Islet of Langerhans (tissue), 1 donor: ENCODE data around the gene ING3.
"Not testable (repeated sequence)": the region's sequence is repeated elsewhere in the genome, so short reads cannot be mapped to it uniquely, and the experiment has no call there.

ENCODE experiments used
- FAIRE-seq: peaks from one replicate; lab custom pipeline; 2011; peaks lifted over from hg19 to GRCh38; lab: Jason Lieb, UNC

Gene ING3

DNA sequence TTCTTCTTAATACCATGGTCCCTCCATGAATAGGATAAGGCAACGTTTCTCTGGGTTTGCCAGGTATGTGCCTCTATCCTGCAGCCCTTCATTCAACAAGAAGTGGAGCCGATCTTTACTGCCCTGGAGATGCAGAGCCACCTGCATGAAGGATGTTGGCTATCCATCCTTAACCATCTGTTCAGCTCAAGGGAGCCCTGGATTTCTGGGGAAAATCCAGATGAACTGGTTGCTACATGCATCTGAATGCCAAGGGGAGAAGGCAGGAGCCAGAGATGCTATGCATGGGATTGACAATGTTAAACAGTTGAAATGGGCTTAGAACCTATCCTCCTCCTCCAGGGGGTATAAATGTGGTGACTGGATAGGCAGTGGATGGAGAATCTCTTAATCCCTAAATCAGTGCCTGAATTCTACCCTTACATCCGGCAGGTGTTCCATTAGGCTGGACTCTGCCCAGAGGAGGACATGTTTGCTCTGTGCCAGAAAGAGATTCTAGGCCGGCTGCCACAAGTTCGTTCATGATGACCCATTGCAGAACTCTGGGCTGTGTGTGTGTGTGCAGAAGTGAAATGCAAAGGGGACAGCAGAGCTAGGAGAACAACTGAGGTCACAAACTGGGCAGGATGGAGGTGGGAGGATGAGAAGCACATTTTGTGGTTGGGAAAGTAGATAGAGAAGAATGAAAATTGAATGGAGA, 53.6 kb downstream of the ING3 start:
- no peak for FAIRE-seq

DNA sequence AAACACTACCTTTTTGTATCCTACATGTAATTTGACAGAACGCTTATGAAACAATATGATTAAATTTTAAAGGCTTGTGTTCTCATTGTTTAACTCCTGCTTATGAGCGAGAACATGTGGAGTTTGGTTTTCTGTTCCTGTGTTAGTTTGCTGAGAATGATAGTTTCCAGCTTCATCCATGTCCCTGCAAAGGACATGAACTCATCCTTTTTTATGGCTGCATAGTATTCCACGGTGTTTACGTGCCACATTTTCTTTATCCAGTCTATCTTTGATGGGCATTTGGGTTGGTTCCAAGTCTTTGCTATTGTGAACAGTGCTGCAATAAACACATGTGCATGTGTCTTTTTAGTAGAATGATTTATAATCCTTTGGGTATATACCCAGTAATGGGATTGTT, 54.5 kb downstream of the ING3 start:
- FAIRE-seq = not testable (repeated sequence)

DNA sequence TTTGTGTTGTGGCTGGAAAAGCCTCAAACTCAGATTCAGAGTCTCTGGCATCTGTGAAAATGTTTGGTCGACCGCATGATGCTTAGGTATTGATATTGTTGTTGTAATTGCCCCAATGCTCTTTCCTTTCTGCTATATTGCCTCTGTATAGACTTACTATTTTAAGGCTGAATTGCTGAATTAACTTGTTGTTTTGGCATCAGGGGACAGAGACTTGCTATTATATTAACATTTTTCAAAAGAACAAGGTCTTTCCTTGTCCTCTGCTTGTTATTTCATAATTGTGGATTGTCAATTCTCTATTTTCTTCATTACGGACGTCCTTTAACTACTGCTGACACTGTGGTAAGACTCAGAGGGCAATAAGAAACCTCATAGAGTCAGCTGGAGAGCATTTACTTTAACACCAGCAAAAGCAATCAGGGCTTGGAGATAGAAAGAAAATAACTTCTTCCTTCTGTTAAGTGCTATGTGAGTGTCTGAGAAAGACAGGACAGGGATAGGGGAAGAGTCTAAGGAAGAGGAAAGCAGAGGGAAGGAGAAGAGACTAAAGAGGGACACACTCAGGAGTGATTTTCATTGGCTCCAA, 55.5 kb downstream of the ING3 start:
- no peak for FAIRE-seq

DNA sequence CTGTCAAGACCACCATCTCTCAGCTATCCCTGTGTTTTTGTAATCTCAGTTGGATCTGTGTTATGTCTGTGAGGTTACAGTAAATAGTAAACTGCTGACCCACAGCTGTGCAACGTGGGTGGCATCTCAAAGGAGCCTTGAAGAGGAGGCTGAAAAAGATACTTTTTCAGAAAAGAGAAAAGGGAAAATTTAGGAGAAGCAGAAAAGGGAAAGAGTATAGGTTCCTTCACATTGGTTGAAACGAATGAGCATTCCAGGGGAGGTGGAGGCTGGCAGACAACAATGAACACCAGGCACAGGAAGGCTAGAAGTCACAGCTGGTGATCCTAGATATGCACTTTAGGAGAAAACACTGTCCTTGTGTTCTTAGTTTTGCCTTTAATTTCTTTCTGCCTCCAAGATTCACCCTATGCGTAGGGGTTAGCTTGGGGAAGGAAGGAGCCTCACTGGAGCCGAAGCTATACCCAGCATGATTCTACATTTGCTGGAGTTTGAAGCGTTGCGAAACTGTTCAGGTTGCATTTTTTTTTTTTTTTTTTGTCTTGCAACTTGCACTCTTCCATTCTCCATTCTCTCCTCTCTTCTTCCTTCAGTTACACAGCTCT, 56.2 kb downstream of the ING3 start:
- FAIRE-seq = no peak

DNA sequence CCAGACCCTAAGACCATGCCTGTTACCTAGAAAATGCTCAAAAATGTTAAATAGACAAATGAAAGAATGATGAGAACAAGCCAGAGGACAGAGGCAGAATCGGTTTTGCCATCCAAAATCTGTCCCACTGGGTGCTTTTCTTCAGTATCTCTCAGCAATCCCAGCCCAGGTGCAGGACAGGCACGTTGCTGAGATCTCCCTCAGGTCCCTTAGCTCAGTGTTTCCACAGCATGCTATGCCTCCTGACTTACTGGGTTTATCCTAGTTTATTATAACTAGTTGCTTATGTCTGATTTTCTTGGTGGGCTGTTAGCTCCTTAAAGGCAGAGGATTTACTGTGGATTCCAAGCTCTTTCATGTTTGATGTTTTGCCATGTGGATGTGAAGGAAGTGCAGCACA, 58.2 kb downstream of the ING3 start:
- no peak for FAIRE-seq

DNA sequence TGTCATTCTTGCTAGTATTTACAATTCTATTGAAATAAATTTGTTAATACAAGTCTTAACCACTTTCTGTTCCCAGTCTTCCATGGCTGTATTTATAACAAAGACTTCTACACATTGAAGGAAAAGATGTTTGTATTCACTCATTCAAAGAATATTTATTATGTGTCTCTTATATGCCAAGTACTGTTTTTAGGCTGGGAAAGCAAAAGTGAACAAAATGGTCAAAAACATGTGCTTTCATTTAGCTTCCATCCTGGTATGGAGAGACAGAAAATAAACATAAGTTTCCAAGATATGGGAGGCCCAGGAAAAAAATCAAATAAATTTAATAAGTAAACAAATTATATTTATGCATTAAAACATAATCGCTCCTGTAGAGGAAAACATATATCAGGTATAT, 60.8 kb downstream of the ING3 start:
- no peak for FAIRE-seq

DNA sequence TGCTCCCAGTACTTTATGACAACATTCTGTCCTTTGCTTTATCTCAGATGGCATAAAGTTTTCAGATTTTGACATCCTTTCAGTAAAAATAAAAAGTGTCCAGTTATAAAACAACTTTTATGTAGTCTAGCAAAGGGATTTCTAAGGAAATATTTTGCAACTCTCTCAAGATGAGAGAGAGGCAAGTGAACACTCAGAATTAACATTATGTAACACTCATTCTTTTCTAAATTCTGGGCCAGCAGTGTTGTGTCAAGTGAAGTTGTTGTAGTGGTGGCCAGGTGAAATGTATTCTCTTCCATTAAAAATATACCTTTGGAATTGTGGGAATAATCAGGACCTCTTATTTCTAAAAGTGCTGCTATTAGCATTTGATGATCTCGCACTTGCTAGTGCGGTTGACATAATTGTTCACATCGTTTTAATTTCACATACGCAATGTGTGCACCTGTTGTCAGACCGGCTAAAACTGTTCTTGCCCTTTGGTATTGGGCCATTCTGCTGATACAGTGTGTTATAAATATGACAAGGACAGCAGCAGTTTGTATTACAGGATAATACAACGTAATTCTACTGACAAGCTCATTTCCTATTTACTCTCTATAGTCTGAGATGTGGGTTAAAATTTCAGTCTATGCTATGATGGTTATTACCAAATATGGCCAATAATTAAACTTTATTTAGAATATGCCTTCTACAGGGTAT, 61.7 kb downstream of the ING3 start:
- FAIRE-seq = no peak

DNA sequence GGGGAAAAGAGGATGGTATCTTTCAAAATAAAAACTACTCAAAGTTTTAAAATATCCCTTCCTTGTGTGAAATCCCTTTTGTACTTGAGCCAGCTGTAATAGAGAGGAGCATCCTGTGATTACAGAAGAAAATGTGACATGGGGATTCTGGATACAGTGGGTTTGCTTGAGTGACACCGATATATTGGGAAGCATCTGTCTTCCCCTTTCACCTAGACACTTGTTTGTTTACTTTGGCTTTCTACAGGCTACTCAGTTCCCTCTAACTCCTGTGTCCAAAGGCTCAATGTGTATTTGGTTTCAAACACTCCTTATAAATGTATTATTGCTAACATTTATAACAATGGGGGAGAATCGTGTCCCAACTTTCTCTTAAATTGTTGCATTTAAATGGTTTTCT, 62.3 kb downstream of the ING3 start:
- no peak for FAIRE-seq

DNA sequence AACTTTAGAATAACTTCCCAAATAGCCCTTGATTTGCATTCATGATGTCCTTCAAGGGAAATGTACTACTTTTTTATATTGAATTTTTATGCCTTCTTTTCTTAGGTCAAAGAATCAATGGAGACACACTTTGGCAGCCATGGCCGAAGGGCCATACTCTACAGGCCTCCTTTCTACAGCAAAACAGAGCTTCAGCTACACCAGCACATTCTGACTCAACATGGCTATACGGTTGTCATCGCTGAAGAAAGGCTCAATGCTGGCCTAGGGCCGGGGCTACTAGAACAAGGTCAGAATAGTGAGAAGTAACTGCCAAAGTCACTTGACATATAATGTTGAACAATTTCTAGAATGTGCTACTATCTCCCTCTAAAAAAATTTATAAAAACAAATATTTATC, 65.0 kb downstream of the ING3 start:
- no peak for FAIRE-seq

DNA sequence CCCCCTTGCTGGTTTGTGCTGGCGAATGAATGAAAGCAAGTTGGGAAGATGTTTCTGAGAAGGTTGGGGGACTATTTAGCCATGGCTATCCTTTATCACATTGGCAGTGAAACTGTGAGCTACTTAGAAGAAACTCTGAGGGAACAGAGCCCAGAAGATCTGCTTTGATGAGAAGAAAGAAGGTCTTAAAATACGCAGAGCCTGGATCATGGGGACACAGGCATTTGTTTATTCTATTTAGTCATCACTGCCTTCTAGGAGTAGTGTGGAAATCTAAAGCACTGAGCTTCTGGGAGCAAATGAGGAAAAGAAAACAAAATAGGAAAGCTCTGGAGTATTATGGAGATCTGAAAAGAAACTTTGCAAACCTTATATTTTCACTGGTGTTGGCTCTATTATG, 66.4 kb downstream of the ING3 start:
- no peak for FAIRE-seq

DNA sequence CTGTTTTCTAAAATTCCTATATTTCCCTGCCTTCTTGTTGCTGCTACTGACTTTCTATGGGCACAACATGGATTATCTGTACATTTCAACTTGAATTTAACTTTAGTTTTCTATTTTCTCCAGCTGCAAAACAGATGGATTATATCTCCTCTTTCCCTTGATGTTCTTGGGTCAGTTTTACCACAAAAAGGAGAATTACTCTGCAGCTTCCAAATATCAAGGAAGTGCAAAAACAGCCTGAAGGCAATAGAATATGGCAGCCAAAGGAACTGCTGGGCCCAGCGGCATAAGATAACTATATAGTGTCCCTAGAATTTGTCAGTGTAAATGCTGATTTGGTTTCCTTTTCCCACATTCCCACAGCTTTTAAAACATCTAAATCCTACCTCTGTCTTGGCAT, 67.0 kb downstream of the ING3 start:
- FAIRE-seq = no peak

DNA sequence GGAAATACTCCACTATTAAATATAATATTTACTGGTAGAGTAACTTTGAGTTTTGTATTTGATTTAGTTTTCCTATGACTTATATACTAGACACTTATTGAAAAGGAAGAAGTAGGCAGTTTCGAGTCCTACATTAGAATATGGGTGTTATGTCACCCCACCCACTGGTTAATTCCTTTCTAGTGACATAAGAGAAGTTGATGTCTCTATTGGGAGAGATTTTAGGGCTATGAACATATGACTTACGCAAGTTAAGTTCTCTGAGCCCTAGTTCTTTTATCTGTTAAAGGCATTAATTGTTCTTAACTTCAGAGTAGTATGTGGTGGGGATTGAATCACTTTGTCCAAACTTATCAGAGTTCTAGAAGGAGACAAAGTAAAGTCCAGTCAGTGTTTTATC, 68.4 kb downstream of the ING3 start:
- FAIRE-seq = no peak

DNA sequence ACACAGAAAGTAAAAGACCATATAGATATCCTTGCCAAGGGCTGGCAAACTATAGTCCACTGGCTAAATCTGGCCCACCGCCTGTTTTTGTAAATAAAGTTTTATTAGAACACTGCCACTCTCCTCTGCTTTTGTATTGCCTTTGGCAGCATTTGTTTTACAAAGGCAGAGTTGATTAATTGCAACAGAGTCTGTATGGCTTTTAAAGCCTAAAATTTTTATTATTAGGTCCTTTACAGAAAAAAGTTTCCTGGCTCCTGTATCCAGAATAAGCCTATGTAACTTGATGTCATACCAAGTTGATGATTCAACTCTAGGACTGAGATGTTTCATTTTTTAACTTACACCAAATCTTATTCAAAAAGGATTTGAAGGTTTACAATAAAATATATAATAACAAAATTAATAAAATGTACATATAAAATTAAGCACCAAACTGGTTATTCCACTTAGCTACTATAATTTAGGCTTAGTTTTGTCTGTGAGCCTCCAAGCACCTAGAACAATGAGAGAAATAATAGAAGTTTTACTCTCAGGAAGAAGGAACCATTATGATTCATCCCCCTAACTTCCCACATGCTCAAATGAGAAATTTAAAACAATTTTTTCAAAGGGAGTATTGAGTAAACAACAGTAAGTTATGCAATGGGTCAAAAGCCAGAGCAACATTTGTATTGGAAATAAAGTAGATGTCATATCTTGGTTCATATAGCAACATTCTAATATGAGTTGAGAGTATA, 69.8 kb downstream of the ING3 start:
- no peak for FAIRE-seq

DNA sequence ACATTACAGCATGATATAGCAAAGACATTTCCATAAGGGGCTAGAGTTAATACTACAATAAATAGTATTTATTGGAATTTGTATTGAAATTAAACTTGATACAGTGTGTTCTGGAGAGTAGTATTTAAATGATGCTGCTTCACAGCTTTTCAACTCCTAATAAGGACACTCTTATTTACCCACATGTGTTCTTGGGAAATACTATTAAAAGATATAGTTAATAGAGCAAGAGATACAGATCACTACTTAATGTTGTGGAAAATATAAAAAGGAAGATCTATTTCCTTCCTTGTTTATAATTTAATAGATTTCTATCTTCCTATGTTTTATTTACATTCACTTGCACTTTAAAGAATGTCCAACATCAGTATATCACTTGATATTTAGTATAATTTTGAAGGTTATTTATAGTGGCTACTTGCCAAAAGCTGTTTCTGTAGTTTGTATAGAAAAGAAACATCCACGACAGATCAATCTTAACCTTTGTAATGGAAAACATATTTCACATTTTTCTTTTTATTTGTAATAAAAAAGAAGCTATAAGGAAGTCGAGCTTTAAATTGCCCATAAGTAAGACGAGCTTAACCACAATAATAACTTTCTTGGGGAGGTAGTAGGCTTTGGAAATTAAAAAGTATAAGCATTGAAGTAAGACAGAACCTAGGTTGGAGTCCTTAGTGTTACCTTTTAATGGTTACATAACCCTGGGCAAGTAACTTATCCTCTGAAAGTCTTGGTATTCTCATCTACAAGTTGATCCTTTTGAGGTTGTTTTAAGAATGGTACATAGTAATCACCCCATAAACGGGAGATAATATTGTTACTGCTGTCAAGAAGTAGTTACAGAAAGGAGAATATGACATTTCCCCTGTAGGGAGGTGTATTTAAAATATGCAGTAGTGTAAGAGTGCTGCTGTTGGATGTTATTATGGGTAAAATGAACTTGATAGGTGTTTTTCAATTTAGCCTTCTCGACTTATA, 70.7 kb downstream of the ING3 start:
- no peak for FAIRE-seq

DNA sequence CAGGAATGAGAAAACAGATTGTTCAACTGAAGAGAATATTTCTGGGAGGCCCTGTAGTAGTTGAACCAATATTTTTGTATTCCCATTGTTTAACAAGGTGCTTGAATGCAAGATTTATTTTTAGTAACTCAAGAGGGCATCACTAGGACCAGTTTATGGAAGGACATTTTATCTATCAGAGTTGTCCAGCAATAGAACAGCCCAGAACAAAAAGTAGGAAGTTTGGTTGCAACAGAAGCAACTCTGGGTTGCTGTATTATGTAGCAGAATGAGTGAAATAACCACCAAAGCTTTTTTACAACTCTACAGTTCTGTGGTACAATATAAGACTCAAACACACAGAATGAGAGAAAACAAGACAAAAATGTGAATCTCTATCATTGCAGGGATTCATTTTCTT, 72.6 kb downstream of the ING3 start:
- FAIRE-seq = no peak

DNA sequence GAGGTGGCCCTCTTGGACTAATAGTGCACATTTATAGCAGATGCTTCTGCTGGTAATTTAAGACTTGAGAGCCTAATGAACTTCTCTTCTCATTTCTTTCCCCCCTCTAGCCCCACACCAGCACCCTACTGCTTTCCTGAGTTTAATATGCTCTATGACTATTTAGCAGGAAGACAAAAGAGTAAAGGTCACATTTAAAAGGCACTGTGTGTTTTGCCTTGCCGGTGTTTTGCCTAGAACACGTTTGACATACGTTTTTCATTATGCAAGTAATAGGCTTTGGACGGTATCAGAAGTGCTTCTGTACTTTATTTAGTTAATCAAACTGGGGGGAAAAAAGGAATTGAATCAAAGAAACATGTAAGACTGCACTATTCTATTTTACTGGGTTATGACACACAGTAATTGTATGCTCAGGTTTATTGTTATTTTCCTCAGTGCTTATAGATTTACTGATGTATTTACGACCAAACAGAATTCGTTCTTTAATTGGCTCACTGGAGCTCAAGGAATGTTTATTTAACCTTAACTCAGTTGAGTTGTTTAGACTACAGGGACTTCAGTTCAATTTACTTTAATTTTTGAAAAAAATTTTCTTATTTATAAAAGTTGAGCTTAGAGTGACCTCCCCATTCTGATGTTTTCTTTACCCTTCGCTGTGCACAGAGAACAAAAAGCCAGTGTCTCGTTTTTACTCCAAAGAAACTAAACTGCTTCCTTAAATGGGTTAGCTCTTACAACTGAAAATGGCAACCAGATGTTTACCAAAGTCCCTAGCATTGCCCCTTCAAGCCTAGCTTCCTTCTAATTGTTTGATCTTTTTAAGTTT, 73.3 kb downstream of the ING3 start:
- FAIRE-seq = no peak

DNA sequence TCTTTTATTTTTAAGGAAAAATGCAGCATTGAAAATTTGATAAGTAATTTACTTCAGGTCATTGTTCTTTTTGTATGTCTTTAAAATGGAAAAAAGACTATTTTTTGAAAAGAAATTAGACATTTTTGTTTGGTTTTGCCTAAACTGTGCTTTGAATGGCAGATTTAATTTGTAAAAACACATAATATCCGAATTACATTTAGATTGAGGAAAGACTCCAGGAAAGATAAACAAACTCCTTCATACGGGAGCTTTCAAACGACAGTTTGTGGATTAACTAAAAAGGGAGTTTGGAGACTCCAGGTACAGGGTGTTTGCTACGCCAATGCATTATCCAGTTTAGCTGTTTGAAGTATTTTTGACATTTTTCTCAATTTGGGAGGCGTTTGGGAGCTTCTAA, 74.0 kb downstream of the ING3 start:
- FAIRE-seq = peak; percentile 9

DNA sequence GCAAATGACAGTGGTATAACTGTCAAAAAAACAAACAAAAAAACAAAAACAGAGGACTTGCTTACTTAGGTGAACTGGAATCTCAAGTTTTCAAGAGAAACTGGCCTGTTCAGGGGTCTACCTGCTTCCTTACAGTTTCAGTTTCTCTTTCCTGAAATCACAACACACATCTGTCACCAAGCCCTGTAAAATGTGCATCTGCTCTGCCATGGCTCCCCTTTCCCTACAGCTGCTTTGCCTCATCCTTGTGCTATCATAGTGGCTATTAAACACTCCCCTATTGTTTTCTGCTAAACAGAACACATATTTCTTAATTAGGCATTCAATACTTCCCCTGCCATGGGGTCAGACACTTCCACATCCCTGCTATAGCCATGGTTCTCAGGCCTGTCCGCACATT, 75.6 kb downstream of the ING3 start:
- no peak for FAIRE-seq

DNA sequence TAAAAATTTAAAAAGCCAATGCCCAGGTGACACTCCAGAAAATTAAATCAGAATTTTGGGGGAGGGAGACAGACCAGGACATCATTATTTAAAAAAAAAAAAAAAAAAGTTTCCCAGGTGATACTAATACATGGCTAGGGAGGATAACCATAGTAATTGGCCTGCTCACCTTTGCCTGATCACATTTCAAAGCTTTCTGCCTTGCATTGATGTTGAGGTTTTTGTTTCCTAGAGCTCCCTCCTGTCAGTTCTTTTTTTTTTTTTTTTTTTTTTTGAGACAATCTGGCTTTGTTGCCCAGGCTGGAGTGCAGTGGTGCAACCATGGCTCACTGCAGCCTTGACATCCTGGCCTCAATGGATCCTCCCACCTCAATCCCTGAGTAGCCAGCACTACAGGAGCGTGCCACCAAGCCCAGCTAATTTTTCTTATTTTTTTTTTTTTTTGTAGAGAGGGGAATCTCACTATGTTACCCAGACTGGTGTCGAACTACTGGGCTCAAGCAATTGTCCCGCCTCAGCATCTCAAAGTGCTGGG, 76.1 kb downstream of the ING3 start:
- no peak for FAIRE-seq
